A673 (cell line): Measurements from ENCODE around the gene FOXQ1. TPM values are rescaled to one million over a fixed set of nuclear protein-coding genes. Genes with fewer than 3 reads are reported as not detected.

Experiments
- BruUV-seq: library from RNA; stranded (reverse); fragments of 400-500 nt; replicated peaks from 2 replicates; lab custom pipeline; 2021; lab: Mats Ljungman, UMichigan
- CTCF ChIA-PET: fragments of 300-600 bp; sonication (Branson Sonifier 250); formaldehyde crosslinking; loops from one replicate; lab custom pipeline; 2022; ENCODE audit warnings: antibody characterized with exemption; lab: Charles Lee
- POLR2A ChIA-PET: fragments of 300-600 bp; sonication (Branson Sonifier 250); formaldehyde crosslinking; loops from one replicate; lab custom pipeline; 2022; ENCODE audit warnings: antibody characterized with exemption; ENCODE audit not compliant: low non-redundant PET; lab: Charles Lee
- DNase-seq: peaks from one replicate; pipeline ENCODE4 v3.0.0-alpha.2; 2015; ENCODE audit warnings: low spot score
- H3K27ac ChIP-seq: fragments of 200-600 bp; sonication (generic); 2 replicates; pipeline ENCODE4 v1.5.1; 2016; ENCODE audit warnings: mixed run types, low read depth, mild to moderate bottlenecking, mixed read lengths, antibody characterized with exemption, low read length; ENCODE audit not compliant: poor library complexity, severe bottlenecking
- H3K27me3 ChIP-seq: fragments of 200-600 bp; sonication (generic); replicated peaks from 2 replicates; pipeline ENCODE4 v1.6.1; 2017; ENCODE audit warnings: mixed run types, low read depth, mild to moderate bottlenecking, mixed read lengths, antibody characterized with exemption, low read length; ENCODE audit not compliant: insufficient read depth, poor library complexity
- H3K36me3 ChIP-seq: fragments of 200-600 bp; sonication (generic); 2 replicates; pipeline ENCODE4 v1.6.1; 2016; ENCODE audit warnings: mixed run types, mild to moderate bottlenecking, mixed read lengths, antibody characterized with exemption, low read length; ENCODE audit not compliant: insufficient read depth, poor library complexity, severe bottlenecking
- H3K4me1 ChIP-seq: fragments of 200-600 bp; sonication (generic); 2 replicates; pipeline ENCODE4 v1.6.1; 2017; ENCODE audit warnings: mixed run types, mild to moderate bottlenecking, mixed read lengths, antibody characterized with exemption, low read length; ENCODE audit not compliant: insufficient read depth, poor library complexity, severe bottlenecking
- H3K4me3 ChIP-seq: fragments of 200-600 bp; sonication (generic); 2 replicates; pipeline ENCODE4 v1.5.1; 2016; ENCODE audit warnings: low read depth, mixed run types, mild to moderate bottlenecking, mixed read lengths, low read length; ENCODE audit not compliant: poor library complexity, severe bottlenecking
- H3K9me3 ChIP-seq: fragments of 200-600 bp; sonication (generic); 2 replicates; pipeline ENCODE4 v1.6.1; 2016; ENCODE audit warnings: mixed run types, low read depth, mild to moderate bottlenecking, mixed read lengths, antibody characterized with exemption, low read length; ENCODE audit not compliant: poor library complexity, severe bottlenecking
- EZH2 ChIP-seq: fragments of 200-600 bp; sonication (generic); IDR thresholded peaks from 2 replicates; pipeline ENCODE4 v1.6.1; 2017; ENCODE audit warnings: borderline replicate concordance, low read depth, mild to moderate bottlenecking, mixed read lengths, antibody characterized with exemption, low read length; ENCODE audit not compliant: poor library complexity, severe bottlenecking
- intact Hi-C: fragments of 100-400 bp; cut with micrococcal nuclease; formaldehyde crosslinking; loops from one replicate; pipeline ENCODE4 v1.10.0; 2022; ENCODE audit not compliant: unreplicated experiment
- total RNA-seq: library from RNA; stranded (reverse); gene quantifications from 2 replicates; pipeline ENCODE4 v1.2.3, GENCODE V29; 2021
- TF ChIP-seq, protein P1 (sequence below): fragments of 300-800, 200-600 bp; sonication (generic); conservative IDR thresholded peaks from 2 replicates; pipeline ENCODE4 v1.5.1; 2017; ENCODE audit warnings: low read depth, mild to moderate bottlenecking, antibody characterized with exemption, low read length, moderate library complexity, mixed read lengths

Gene FOXQ1
- total RNA-seq, 1 experiment from 2014 or later: not detected

DNA sequence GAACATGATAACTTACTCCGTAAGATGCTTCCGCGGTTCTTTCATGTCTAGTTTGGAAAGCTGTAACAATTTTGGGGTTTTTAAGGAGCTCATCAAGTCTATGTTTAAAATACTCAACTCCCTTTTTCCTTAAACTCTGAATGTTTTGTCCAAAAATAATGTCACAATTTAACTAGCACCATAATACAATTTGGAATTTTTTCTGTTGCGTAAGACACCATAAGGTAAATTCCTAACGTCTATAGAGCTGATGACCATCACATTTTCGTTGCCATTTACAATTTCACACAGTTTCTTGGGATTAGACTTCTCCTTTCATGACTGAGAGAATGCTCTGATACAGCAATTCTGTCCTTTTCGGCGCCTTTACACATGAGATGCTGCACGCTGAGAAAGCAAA is 50.7 kb downstream of the FOXQ1 start:
- no peaks in the 10 kb centered on the region for H3K9me3 ChIP-seq
- no peak overlapping the region for H3K4me3 ChIP-seq
- TF ChIP-seq, protein P1, sequence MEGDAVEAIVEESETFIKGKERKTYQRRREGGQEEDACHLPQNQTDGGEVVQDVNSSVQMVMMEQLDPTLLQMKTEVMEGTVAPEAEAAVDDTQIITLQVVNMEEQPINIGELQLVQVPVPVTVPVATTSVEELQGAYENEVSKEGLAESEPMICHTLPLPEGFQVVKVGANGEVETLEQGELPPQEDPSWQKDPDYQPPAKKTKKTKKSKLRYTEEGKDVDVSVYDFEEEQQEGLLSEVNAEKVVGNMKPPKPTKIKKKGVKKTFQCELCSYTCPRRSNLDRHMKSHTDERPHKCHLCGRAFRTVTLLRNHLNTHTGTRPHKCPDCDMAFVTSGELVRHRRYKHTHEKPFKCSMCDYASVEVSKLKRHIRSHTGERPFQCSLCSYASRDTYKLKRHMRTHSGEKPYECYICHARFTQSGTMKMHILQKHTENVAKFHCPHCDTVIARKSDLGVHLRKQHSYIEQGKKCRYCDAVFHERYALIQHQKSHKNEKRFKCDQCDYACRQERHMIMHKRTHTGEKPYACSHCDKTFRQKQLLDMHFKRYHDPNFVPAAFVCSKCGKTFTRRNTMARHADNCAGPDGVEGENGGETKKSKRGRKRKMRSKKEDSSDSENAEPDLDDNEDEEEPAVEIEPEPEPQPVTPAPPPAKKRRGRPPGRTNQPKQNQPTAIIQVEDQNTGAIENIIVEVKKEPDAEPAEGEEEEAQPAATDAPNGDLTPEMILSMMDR: no peak
- TF ChIP-seq EZH2: no peak
- peaks cover 34% of the 10 kb centered on the region for H3K27me3 ChIP-seq
- ChIA-PET POLR2A (no interaction called here), CTCF (no interaction called here)
- no peaks in the 10 kb centered on the region for H3K36me3 ChIP-seq
- H3K4me1 ChIP-seq: no peaks in the 10 kb centered on the region
- intact Hi-C loops: no loop called here
- H3K27ac ChIP-seq: no peak overlapping the region
- DNase-seq: no peak
- BruUV-seq: no TSS peak

- intact Hi-C loops: no loop called here
- peaks cover 40% of the 10 kb centered on the region for H3K27me3 ChIP-seq
- no peak for TF ChIP-seq EZH2
- TF ChIP-seq, protein P1: no peak
Measured at GRCh38 chr6:1363298-1363697, 51.4 kb downstream of the FOXQ1 start.

DNA sequence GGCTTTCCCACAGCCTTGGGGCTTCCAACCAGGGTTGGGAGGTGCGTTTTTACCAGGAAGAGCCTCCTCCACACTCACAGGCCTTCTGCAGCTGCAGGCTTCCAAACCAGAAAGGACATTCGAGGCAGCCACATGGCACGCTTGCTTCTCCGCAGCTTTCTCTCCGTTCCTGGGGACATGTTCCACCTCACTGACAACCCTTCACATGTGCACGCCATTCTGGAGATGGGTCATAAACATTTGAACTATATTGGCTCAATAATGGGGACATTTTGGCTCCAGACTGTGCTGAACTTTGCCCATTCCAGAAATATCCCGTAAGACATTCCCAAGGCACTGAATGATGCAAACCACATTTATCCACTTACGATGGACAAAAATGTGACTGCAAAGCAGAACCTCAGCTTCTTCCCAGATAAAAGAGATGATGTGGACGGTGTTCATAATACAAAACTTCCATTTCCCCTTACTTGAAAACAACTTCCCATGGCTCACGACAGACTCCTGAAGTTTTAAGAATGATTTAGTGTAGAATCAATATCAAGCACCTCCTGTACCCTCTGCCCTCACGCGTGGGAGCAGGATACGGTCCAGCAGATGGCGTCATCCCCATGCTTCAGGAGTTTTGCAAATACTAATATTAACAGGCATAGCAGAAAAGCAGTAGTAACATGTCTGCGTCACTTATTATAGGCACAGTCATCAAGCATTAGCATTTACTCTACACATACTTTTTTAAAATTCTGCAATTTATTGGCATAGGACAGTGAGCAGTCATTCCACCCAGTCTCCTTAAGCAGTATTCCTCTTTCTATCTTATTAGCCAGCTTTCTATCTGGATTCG is 52.1 kb downstream of the FOXQ1 start:
- ChIA-PET CTCF (interaction anchor here (0.6 kb wide), 1 partner anchor 252 kb away, joined by 4 read pairs; no protein-coding TSS in a partner anchor), POLR2A (no interaction called here)
- no peaks in the 10 kb centered on the region for H3K4me1 ChIP-seq

More at GRCh38 chr6:1363298-1363697, 51.4 kb downstream of the FOXQ1 start:
- CTCF ChIA-PET: interaction anchor here (0.6 kb wide), 1 partner anchor 251 kb away, joined by 4 read pairs; no protein-coding TSS in a partner anchor
- POLR2A ChIA-PET: no interaction called here
- DNase-seq: no peak
- no peaks in the 10 kb centered on the region for H3K9me3 ChIP-seq
- no peaks in the 10 kb centered on the region for H3K36me3 ChIP-seq
- H3K4me1 ChIP-seq: no peaks in the 10 kb centered on the region
- H3K4me3 ChIP-seq: no peak overlapping the region
- H3K27ac ChIP-seq: no peak overlapping the region
- BruUV-seq: no TSS peak

More for the DNA sequence above, 52.1 kb downstream of the FOXQ1 start:
- H3K27ac ChIP-seq: no peak overlapping the region
- peaks cover 47% of the 10 kb centered on the region for H3K27me3 ChIP-seq
- H3K4me3 ChIP-seq: no peak overlapping the region
- no TSS peak for BruUV-seq
- no peak for TF ChIP-seq EZH2
- TF ChIP-seq, protein P1: peak; percentile 44; the same call in 1 of the 2 replicates
- H3K36me3 ChIP-seq: no peaks in the 10 kb centered on the region
- no peaks in the 10 kb centered on the region for H3K9me3 ChIP-seq
- DNase-seq: peak; percentile 24
- intact Hi-C loops: no loop called here

Other genes with a start within 250 kb of the FOXQ1 start
- gene FOXF2, start 77.5 kb downstream of the FOXQ1 start, total RNA-seq: 0.13 TPM in 2 replicates